LNCaP clone FGC (cell line): ENCODE measurements around the gene UGCG.

Experiments
- DNase-seq: peaks from one replicate; pipeline ENCODE4 v3.0.0-alpha.2; 2011; ENCODE audit warnings: low read depth
- H3K4me3 ChIP-seq: 2 replicates; pipeline ENCODE4 v1.5.1; 2011; ENCODE audit warnings: mild to moderate bottlenecking, low read depth, low read length, control low read depth
- TF ChIP-seq, protein P1 (sequence below): IDR thresholded peaks from 2 replicates; pipeline ENCODE4 v1.5.1; 2012; ENCODE audit warnings: mild to moderate bottlenecking; ENCODE audit not compliant: control insufficient read depth, insufficient read depth; ENCODE audit errors: extremely low read depth

Gene UGCG

DNA sequence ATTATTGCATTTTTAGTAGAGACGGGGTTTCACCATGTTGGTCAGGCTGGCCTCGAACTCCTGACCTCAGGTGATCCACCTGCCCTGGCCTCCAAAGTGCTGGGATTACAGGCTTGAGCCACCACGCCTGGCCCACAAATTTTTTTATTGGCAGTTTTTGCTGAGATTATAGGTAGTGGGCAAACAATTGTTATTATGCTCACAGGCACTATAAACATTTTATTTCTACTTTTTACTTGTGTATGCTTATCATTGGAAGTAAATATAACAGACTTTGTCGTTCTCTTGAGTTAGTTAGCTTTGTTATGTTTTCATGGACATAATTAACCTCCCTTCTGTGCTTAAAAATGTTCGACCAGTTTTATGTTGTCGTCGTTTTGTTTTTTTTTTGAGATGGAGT lies 23.9 kb downstream of the UGCG start:
- DNase-seq, result peak; percentile 75
- TF ChIP-seq, protein P1, sequence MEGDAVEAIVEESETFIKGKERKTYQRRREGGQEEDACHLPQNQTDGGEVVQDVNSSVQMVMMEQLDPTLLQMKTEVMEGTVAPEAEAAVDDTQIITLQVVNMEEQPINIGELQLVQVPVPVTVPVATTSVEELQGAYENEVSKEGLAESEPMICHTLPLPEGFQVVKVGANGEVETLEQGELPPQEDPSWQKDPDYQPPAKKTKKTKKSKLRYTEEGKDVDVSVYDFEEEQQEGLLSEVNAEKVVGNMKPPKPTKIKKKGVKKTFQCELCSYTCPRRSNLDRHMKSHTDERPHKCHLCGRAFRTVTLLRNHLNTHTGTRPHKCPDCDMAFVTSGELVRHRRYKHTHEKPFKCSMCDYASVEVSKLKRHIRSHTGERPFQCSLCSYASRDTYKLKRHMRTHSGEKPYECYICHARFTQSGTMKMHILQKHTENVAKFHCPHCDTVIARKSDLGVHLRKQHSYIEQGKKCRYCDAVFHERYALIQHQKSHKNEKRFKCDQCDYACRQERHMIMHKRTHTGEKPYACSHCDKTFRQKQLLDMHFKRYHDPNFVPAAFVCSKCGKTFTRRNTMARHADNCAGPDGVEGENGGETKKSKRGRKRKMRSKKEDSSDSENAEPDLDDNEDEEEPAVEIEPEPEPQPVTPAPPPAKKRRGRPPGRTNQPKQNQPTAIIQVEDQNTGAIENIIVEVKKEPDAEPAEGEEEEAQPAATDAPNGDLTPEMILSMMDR, result no peak
- H3K4me3 ChIP-seq, result no peak overlapping the region

GRCh38 chr9:111922324-111923013 lies 25.9 kb downstream of the UGCG start:
- peak; percentile 43 for DNase-seq
- TF ChIP-seq, protein P1, result no peak
- H3K4me3 ChIP-seq, result no peak overlapping the region

DNA sequence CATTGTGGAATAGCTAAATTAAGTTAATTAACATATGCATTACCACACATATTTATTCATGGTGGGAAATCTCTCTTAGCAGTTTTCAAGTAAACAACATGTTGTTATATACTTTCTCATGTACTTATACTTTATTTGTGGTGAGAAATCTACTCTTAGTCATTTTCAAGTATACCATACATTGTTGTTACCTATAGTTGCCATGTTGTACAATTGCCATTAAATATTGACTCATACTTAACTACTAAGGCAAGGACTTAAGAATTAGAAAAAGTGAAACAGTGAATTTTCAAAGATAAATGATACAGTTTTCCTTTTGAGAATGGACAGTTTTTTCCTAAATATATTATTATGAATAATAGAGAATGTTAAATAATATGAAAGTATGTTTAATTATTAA lies 27.7 kb downstream of the UGCG start:
- no peak overlapping the region for H3K4me3 ChIP-seq
- no peak for DNase-seq
- TF ChIP-seq, protein P1, result no peak

DNA sequence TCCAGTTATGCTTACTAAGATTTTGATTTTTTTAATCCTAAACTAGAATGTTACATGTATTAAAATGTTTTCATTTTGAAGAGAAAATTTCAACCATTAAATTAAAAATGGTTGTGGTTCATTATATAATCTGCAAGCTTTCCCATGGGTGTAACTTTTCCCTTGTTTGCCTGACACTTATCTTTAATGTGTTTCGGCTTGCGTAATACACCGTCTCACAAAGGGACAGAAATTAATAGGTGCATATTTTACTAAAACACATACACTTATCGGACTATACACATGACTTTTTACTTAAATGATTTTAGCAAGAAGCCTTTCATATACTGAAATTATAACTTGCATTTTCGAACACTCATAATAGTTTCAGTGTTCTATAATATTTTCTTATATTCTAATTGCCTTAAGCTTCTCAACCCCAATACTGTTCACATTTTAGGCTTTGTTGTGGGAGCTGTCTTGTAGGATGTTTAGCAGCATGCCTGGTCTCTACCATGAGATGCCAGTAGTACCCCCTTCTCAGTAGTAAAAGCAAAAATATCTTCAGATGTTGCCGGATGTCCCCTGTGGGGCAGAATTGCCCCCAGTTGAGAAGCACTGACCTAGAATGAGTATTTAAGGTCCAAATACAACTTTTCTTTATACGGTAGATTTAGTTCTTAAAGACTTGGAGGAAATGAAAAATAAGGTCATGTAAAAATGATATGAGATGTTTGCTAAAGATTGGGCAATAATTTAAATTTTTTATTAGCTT lies 28.6 kb downstream of the UGCG start:
- no peak for DNase-seq
- TF ChIP-seq, protein P1, result no peak
- H3K4me3 ChIP-seq, result no peak overlapping the region

DNA sequence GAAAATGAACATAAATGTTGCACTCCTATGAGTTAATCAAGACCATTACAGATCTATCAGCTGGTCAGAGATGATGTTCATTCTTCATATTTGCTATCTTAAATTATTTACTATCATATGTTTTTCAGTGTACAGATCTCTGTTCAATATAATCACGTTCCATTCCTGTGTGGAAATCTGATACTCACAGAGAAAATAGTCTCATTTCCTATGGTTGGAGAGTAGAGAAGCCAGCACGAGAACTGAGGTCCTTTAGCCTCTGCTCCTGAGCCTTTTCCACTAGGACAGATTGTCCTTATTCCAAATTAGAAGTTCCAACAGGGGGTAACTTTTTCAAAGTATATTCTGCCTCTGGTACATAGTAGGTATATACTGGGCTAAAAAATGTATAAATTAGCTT lies 29.2 kb downstream of the UGCG start:
- DNase-seq, result no peak
- H3K4me3 ChIP-seq, result no peak overlapping the region
- TF ChIP-seq, protein P1, result no peak

- no peak overlapping the region for H3K4me3 ChIP-seq
- DNase-seq, result no peak
- TF ChIP-seq, protein P1, result no peak
Measured at GRCh38 chr9:111926421-111926875, 29.8 kb downstream of the UGCG start.

DNA sequence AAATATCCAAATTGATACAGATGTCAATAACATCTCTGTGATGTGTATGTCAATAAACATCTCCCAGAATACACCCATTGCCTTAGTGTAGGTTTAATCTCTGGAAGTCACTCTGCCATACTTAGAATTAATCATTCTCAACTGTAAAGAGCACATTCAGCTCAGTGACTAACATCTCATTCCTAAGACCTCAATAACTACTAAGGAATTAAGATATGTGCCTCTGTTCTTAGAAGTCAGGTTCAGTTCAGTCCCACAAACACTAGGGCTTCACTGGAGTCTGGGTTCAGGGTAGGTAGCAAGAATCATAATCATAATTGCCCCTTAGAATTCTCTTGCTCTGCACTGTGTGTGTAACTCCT lies 31.7 kb downstream of the UGCG start:
- no peak for DNase-seq
- TF ChIP-seq, protein P1, result no peak

More for the DNA sequence above, 31.7 kb downstream of the UGCG start:
- no peak overlapping the region for H3K4me3 ChIP-seq
